ENCODE measurements around the gene MRPL37. TPM values are rescaled to one million over a fixed set of nuclear protein-coding genes. Genes with fewer than 3 reads are reported as not detected.
"Not testable (repeated sequence)": the region's sequence is repeated elsewhere in the genome, so short reads cannot be mapped to it uniquely, and the experiment has no call there.

MRPL37 gene
- total and polyA plus RNA-seq, 4 donors: 24.6 to 65.1 (median 57.8) TPM

- Histone ChIP-seq H3K27me3 (ENCODE audit: control insufficient read depth, insufficient read depth, low read length) (no peaks in the 10 kb centered on the region), H3K36me3 (ENCODE audit: control insufficient read depth, insufficient read depth, low read length) (no peaks in the 10 kb centered on the region), H3K9me3 (ENCODE audit: control insufficient read depth, insufficient read depth, low read length) (no peaks in the 10 kb centered on the region), H3K4me3 (ENCODE audit: low read depth, low read length) (no peak overlapping the region), H3K4me1 (ENCODE audit: control insufficient read depth, insufficient read depth, low read length) (no peaks in the 10 kb centered on the region), H3K27ac (ENCODE audit: low read depth, low read length) (no peak overlapping the region)
- no peak for DNase-seq (ENCODE audit: low read depth in 4 of 6, low spot score in 6 of 6)
- WGBS (ENCODE audit: insufficient coverage): 100% methylated on average over 2 of the region's 4 CpGs
These were observed 40.1 kb upstream of the MRPL37 start for GRCh38 chr1:54159733-54160316.

- no peaks in the 10 kb centered on the region for H3K9me3 ChIP-seq (ENCODE audit: control insufficient read depth, insufficient read depth, low read length)
- H3K4me3 ChIP-seq (ENCODE audit: low read depth, low read length): no peak overlapping the region
- H3K27me3 ChIP-seq (ENCODE audit: control insufficient read depth, insufficient read depth, low read length): no peaks in the 10 kb centered on the region
- no peak for DNase-seq (ENCODE audit: low read depth in 4 of 6, low spot score in 6 of 6)
- H3K36me3 ChIP-seq (ENCODE audit: control insufficient read depth, insufficient read depth, low read length): no peaks in the 10 kb centered on the region
- no peak overlapping the region for H3K27ac ChIP-seq (ENCODE audit: low read depth, low read length)
- WGBS (ENCODE audit: insufficient coverage): 81% methylated on average over 2 of the region's 3 CpGs
- no peaks in the 10 kb centered on the region for H3K4me1 ChIP-seq (ENCODE audit: control insufficient read depth, insufficient read depth, low read length)
These were observed 39.6 kb upstream of the MRPL37 start for GRCh38 chr1:54160351-54160750.

GRCh38 chr1:54161495-54162168, 38.3 kb upstream of the MRPL37 start:
- DNase-seq (ENCODE audit: low read depth in 4 of 6, low spot score in 6 of 6): no peak
- Histone ChIP-seq H3K4me3 (ENCODE audit: low read depth, low read length) (no peak overlapping the region), H3K4me1 (ENCODE audit: control insufficient read depth, insufficient read depth, low read length) (no peaks in the 10 kb centered on the region), H3K36me3 (ENCODE audit: control insufficient read depth, insufficient read depth, low read length) (no peaks in the 10 kb centered on the region), H3K27me3 (ENCODE audit: control insufficient read depth, insufficient read depth, low read length) (no peaks in the 10 kb centered on the region), H3K9me3 (ENCODE audit: control insufficient read depth, insufficient read depth, low read length) (no peaks in the 10 kb centered on the region), H3K27ac (ENCODE audit: low read depth, low read length) (no peak overlapping the region)
- 80% methylated on average over 5 of the region's 6 CpGs for WGBS (ENCODE audit: insufficient coverage)

- WGBS (ENCODE audit: insufficient coverage): 90% methylated on average over 2 of the region's 3 CpGs
These were observed 36.9 kb upstream of the MRPL37 start for GRCh38 chr1:54163051-54163450.

GRCh38 chr1:54163573-54163972, 36.4 kb upstream of the MRPL37 start:
- WGBS (ENCODE audit: insufficient coverage): 84% methylated on average over 4 of the region's 5 CpGs
- no peak for DNase-seq (ENCODE audit: low read depth in 4 of 6, low spot score in 6 of 6)
- Histone ChIP-seq H3K27ac (ENCODE audit: low read depth, low read length) (no peak overlapping the region), H3K4me1 (ENCODE audit: control insufficient read depth, insufficient read depth, low read length) (no peaks in the 10 kb centered on the region), H3K4me3 (ENCODE audit: low read depth, low read length) (no peak overlapping the region), H3K36me3 (ENCODE audit: control insufficient read depth, insufficient read depth, low read length) (no peaks in the 10 kb centered on the region), H3K9me3 (ENCODE audit: control insufficient read depth, insufficient read depth, low read length) (no peaks in the 10 kb centered on the region), H3K27me3 (ENCODE audit: control insufficient read depth, insufficient read depth, low read length) (no peaks in the 10 kb centered on the region)

More at GRCh38 chr1:54163051-54163450, 36.9 kb upstream of the MRPL37 start:
- H3K4me3 ChIP-seq (ENCODE audit: low read depth, low read length): no peak overlapping the region
- no peaks in the 10 kb centered on the region for H3K27me3 ChIP-seq (ENCODE audit: control insufficient read depth, insufficient read depth, low read length)
- no peak overlapping the region for H3K27ac ChIP-seq (ENCODE audit: low read depth, low read length)
- no peak for DNase-seq (ENCODE audit: low read depth in 4 of 6, low spot score in 6 of 6)
- H3K4me1 ChIP-seq (ENCODE audit: control insufficient read depth, insufficient read depth, low read length): no peaks in the 10 kb centered on the region
- no peaks in the 10 kb centered on the region for H3K36me3 ChIP-seq (ENCODE audit: control insufficient read depth, insufficient read depth, low read length)
- H3K9me3 ChIP-seq (ENCODE audit: control insufficient read depth, insufficient read depth, low read length): no peaks in the 10 kb centered on the region

- H3K36me3 ChIP-seq (ENCODE audit: control insufficient read depth, insufficient read depth, low read length): no peaks in the 10 kb centered on the region
- DNase-seq (ENCODE audit: low read depth in 4 of 6, low spot score in 6 of 6): no peak
- WGBS (ENCODE audit: insufficient coverage): 93% methylated on average over 15 of the region's 15 CpGs
- H3K4me1 ChIP-seq (ENCODE audit: control insufficient read depth, insufficient read depth, low read length): no peaks in the 10 kb centered on the region
- H3K27ac ChIP-seq (ENCODE audit: low read depth, low read length): no peak overlapping the region
- no peak overlapping the region for H3K4me3 ChIP-seq (ENCODE audit: low read depth, low read length)
- no peaks in the 10 kb centered on the region for H3K9me3 ChIP-seq (ENCODE audit: control insufficient read depth, insufficient read depth, low read length)
- no peaks in the 10 kb centered on the region for H3K27me3 ChIP-seq (ENCODE audit: control insufficient read depth, insufficient read depth, low read length)
These were observed 34.8 kb upstream of the MRPL37 start for GRCh38 chr1:54165146-54165545.

- H3K36me3 ChIP-seq (ENCODE audit: control insufficient read depth, insufficient read depth, low read length); DNase-seq (ENCODE audit: low read depth in 4 of 6, low spot score in 6 of 6); H3K4me3 ChIP-seq (ENCODE audit: low read depth, low read length); H3K27me3 ChIP-seq (ENCODE audit: control insufficient read depth, insufficient read depth, low read length); H3K4me1 ChIP-seq (ENCODE audit: control insufficient read depth, insufficient read depth, low read length); H3K9me3 ChIP-seq (ENCODE audit: control insufficient read depth, insufficient read depth, low read length); H3K27ac ChIP-seq (ENCODE audit: low read depth, low read length): not testable (repeated sequence)
- WGBS (ENCODE audit: insufficient coverage): 94% methylated on average over 6 of the region's 8 CpGs
These were observed 33.6 kb upstream of the MRPL37 start for GRCh38 chr1:54166357-54166756.

GRCh38 chr1:54167422-54168139, 32.4 kb upstream of the MRPL37 start:
- Histone ChIP-seq H3K27me3 (ENCODE audit: control insufficient read depth, insufficient read depth, low read length) (no peaks in the 10 kb centered on the region), H3K4me1 (ENCODE audit: control insufficient read depth, insufficient read depth, low read length) (no peaks in the 10 kb centered on the region), H3K4me3 (ENCODE audit: low read depth, low read length) (no peak overlapping the region), H3K36me3 (ENCODE audit: control insufficient read depth, insufficient read depth, low read length) (no peaks in the 10 kb centered on the region), H3K9me3 (ENCODE audit: control insufficient read depth, insufficient read depth, low read length) (no peaks in the 10 kb centered on the region), H3K27ac (ENCODE audit: low read depth, low read length) (no peak overlapping the region)
- 89% methylated on average over 7 of the region's 9 CpGs for WGBS (ENCODE audit: insufficient coverage)
- no peak for DNase-seq (ENCODE audit: low read depth in 4 of 6, low spot score in 6 of 6)

- H3K27me3 ChIP-seq (ENCODE audit: control insufficient read depth, insufficient read depth, low read length): no peaks in the 10 kb centered on the region
- H3K9me3 ChIP-seq (ENCODE audit: control insufficient read depth, insufficient read depth, low read length): no peaks in the 10 kb centered on the region
- no peaks in the 10 kb centered on the region for H3K36me3 ChIP-seq (ENCODE audit: control insufficient read depth, insufficient read depth, low read length)
- no peak overlapping the region for H3K27ac ChIP-seq (ENCODE audit: low read depth, low read length)
- no peak for DNase-seq (ENCODE audit: low read depth in 4 of 6, low spot score in 6 of 6)
- no peak overlapping the region for H3K4me3 ChIP-seq (ENCODE audit: low read depth, low read length)
- no peaks in the 10 kb centered on the region for H3K4me1 ChIP-seq (ENCODE audit: control insufficient read depth, insufficient read depth, low read length)
- WGBS (ENCODE audit: insufficient coverage): 93% methylated on average over 7 of the region's 8 CpGs
These were observed 31.6 kb upstream of the MRPL37 start for GRCh38 chr1:54168206-54168965.
